SK-MEL-5 (cell line): ENCODE data around the gene NFE2L3. TPM values are rescaled to one million over a fixed set of nuclear protein-coding genes. Genes with fewer than 3 reads are reported as not detected.
"Not testable (repeated sequence)": the region's sequence is repeated elsewhere in the genome, so short reads cannot be mapped to it uniquely, and the experiment has no call there.

ENCODE experiments used
- DNase-seq: peaks from one replicate; pipeline ENCODE4 v3.0.0-alpha.2; 2016; ENCODE audit warnings: low read depth, low spot score
- in situ Hi-C: cut with HindIII; loops from 2 replicates; pipeline ENCODE4 v1.10.0; 2016; ENCODE audit warnings: low sequenced_read_pairs, high pct_unique_total_duplicates, low pct_unique_long_range_greater_than_20kb
- polyA plus RNA-seq, 2 experiments: library from polyadenylated mRNA; depleted of rRNA; stranded (reverse); fragments of >200 nt; gene quantifications; 2 replicates each; pipeline ENCODE4 v1.2.3, GENCODE V29; 2015
- total RNA-seq: library from RNA; depleted of rRNA; stranded (reverse); fragments of >200 nt; shearing (Covaris generic); gene quantifications from 2 replicates; pipeline ENCODE4 v1.2.3, GENCODE V29; 2014; rRNA removed

Gene NFE2L3, protein sequence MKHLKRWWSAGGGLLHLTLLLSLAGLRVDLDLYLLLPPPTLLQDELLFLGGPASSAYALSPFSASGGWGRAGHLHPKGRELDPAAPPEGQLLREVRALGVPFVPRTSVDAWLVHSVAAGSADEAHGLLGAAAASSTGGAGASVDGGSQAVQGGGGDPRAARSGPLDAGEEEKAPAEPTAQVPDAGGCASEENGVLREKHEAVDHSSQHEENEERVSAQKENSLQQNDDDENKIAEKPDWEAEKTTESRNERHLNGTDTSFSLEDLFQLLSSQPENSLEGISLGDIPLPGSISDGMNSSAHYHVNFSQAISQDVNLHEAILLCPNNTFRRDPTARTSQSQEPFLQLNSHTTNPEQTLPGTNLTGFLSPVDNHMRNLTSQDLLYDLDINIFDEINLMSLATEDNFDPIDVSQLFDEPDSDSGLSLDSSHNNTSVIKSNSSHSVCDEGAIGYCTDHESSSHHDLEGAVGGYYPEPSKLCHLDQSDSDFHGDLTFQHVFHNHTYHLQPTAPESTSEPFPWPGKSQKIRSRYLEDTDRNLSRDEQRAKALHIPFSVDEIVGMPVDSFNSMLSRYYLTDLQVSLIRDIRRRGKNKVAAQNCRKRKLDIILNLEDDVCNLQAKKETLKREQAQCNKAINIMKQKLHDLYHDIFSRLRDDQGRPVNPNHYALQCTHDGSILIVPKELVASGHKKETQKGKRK
- total RNA-seq, result 8.2 and 9.3 TPM in 2 replicates
- 7.3 and 10.6 TPM in 2 replicates for polyA plus RNA-seq (2015; cell fraction: cytosol; rRNA removed)
- polyA plus RNA-seq (2015; cell fraction: nucleus; rRNA removed), result 2.0 and 3.8 TPM in 2 replicates

DNA sequence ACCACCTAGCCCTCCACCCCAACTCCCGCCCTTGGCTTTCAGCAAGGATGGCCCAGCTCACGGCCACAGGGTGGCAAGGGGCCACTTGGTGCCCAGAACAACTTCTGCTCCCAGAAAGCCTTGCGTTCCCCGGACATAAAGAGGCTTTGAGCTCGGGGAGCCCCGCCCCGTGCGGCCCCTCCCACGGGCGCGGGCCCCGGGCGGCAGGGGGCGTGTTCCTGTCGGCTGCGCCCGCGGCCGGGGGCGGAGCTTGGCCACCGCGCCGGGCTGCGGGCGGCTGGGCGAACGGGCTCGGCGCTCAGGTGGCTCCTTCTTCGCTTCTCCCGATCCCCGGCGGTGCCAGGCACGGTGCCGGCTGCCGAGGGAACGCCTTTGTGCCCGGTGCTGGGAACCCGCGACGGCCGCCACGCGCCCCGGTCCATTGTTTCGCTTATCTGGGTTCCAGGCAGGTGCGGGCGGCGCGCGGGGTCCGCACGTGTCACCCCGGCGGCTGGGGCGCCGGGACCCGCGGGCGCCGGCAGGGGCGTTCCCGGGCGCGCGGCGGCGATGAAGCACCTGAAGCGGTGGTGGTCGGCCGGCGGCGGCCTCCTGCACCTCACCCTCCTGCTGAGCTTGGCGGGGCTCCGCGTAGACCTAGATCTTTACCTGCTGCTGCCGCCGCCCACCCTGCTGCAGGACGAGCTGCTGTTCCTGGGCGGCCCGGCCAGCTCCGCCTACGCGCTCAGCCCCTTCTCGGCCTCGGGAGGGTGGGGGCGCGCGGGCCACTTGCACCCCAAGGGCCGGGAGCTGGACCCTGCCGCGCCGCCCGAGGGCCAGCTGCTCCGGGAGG lies at the start of gene NFE2L3:
NFE2L3 (plus strand) TSS at position 246 of the 829 bp plus-strand sequence; CDS start at position 547, 301 bp downstream.
- DNase-seq, result peak; percentile 66
- in situ Hi-C loops, result no loop called here

DNA sequence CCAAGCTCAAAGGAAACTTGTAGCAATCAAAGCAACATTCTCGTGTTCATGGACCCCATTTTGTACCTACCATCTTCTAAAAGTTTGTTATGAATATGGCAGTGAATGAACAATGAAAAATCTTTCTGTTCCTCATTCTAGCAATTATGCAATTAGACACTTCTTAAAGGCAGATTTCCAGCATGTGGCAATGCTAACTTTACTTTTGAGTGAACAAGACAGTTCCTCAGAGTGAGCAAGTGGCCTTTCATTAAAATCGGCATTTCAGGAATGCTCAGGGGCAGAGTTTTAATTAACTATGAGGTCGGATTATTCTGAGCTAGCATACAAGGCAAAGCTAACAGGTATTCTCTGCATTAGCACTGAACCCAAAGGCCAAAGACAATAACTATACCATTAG lies 48.4 kb upstream of the NFE2L3 start:
- DNase-seq, result no peak
- in situ Hi-C loops, result no loop called here

DNA sequence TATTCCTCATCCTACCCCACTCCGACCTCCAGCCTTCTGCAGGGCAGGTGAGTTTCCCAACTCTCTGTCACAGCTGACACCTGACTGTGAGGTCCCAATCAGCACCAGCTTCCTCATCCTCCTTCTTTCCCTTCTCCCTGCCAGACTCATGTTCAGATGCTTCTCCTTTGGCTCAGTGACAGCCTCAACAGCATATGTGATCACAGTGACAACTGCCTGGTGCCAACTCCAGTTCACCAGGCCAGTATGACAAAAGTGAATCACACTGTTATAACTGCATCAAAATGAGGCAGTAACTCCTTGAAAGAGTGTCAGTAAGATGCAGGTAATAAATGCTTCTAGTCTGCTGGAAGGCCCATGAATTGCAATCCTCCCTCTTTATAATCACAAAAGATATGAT lies 46.8 kb upstream of the NFE2L3 start:
- in situ Hi-C loops, result no loop called here
- no peak for DNase-seq

DNA sequence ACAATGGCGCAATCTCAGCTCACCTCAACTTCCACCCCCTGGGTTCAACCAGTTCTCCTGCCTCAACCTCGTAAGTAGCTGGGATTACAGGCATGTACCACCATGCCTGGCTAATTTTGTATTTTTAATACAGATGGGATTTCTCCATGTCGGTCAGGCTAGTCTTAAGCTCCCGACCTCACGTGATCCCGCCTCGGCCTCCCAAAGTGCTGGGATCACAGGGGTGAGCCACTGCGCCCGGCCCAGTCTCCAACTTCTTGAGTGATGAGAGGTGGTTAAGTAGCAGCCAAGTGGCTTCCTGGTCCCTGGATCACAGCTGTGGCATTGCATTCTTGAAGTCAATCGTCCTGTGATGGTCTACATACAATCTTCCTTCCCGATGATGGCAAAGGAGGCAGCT lies 46.1 kb upstream of the NFE2L3 start:
- in situ Hi-C loops, result no loop called here
- no peak for DNase-seq

DNA sequence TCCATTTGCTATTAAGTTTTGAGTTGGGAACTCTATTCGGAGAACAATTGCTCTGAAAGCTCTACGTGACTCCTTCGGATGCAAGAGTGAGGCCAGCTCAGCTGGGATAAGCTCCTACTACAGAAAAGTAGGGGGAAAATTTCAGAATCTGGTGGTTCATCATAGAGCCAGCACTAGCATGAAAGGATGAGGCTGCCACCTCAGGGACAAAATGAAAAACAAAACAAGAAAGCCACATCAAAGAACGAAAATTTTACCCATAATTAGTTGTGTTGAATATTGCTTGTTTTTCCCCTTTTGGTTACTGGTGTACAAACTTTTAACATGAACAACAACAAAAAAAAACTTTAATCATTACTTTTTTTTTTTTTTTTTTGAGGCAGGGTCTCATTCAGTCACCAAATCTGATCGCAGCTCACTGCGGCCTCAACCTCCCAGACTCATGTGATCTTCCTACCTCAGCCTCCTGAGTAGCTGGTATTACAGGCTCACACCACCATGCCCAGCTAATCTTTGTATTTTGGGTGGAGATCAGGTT lies 39.7 kb upstream of the NFE2L3 start:
- no peak for DNase-seq
- in situ Hi-C loops, result no loop called here

DNA sequence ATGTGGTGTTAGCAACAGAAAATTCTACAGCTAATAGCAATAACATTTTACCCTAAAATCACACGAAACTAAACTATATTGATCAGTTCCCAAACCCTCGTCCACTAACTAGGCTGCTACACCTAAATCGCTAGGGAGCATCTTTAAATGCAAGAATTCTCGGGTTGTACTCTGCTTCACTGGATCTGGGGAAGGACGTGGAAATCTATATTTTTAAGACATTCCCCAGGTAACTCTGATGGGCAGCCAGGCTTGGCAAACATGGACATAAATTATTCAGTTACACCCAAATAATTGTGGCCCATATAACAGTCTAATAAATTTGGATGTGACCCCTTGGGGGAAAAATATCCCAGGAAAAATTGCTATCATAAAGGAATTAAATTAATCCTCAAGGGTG lies 36.3 kb upstream of the NFE2L3 start:
- no peak for DNase-seq
- in situ Hi-C loops, result loop anchor here (5.0 kb wide), 1 partner anchor 82 kb away; no protein-coding TSS in a partner anchor

DNA sequence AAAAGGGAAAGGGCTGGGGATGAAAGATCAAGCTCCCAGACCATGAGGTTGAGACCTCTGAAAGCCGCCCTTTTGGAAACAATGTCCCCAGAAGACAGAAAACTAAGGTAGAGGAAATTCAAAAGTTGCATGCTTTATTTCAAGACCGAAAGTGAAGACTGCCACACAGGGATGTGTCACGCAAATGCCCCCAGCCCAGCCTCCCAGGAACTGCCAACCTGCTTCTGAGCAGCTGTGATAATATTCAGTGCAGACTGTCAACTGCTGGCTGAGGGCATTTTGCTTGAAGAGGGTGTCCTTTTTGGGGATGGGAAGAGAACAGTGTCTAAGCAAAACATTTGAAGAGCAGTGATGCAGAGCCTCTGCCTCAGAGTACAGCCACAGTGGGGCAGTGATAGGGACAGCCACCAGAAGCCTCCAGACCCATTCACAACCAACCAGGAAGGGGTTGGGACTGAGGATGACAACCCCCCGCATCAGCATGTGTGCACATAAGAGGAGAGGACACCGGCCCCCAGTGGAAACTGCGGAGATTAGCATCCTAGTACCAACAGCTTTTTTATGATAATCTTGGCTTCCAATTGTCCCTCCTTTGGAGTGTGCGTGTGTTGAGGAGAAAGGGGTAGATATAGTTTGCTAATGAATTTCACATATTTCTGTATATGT lies 34.7 kb upstream of the NFE2L3 start:
- DNase-seq, result peak; percentile 53
- in situ Hi-C loops, result loop anchor here (5.0 kb wide), 1 partner anchor 80 kb away; no protein-coding TSS in a partner anchor

DNA sequence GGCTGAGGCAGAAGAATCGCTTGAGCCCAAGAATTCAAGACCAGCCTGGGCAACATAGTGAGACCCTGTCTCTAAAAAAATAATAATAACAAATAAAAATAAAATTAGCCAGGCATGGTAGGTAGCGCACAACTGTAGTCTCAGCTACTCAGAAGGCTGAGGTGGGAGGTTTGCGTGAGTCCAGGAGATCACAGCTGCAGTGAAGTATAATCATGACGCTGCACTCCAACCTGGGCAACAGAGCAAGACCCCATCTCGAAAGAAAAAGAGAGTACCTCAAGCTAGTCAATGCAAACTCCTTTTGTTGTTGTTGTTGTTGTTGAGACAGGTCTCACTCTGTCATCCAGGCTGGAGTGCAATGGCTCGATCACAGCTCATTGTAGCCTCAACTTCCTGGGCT lies 34.0 kb upstream of the NFE2L3 start:
- DNase-seq, result no peak
- in situ Hi-C loops, result loop anchor here (5.0 kb wide), 1 partner anchor 79 kb away; no protein-coding TSS in a partner anchor

DNA sequence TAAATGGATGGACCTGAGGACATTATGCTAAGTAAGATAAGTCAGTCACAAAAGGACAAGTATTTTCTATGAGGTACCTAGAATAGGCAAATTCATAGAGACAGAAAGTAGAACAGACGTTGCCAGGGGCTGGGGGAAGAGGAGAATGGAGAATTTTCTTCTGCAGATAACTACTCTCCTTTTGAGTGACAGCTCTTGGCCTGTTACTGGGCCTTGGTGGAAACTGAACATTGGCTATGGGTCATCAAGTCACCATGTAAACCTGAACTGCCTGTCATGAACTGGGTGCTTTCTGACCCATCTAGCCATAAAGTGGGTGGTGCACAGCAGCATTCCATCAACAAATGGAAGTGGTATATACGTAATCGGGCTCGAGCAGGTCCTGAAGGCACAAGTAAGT lies 29.3 kb upstream of the NFE2L3 start:
- in situ Hi-C loops, result no loop called here
- no peak for DNase-seq

DNA sequence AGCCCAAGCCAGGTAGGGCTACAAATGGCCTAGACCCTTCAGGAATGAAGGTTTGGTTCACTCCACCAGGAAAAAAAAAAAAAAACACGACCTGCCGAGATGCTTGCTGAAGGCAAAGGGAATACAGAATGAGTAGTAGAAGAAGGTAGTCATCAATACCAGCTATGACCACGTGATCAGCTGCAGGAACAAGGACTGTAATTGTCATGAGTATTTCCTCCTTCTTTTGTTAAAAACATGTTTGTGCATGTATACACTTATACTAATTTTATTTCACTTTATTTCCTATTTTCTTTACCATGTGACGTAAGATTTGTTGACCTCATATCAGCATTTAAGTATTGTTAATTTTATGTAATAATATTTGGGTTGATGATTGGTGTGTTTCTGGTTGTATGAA lies 27.2 kb upstream of the NFE2L3 start:
- in situ Hi-C loops, DNase-seq: not testable (repeated sequence)

DNA sequence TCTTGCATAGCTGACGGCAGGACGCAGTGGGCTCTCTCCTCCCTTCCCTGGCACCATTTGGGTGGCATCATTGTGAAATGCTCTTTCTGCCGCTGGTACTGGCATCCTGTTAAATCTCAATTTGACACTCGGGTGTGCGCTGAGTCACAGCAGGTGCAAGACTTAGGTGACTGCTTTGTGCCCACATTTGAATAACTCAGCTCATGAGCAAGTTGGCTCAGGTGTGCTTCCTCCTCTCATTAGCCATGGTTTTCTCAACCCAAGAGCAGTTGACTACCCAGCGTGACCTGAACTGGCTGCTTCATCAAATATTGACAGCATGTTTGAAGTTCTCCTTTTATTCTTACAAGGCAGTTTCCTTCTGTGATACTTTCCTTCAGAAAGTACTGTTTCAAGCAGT lies 24.6 kb upstream of the NFE2L3 start:
- DNase-seq, result no peak
- in situ Hi-C loops, result no loop called here

DNA sequence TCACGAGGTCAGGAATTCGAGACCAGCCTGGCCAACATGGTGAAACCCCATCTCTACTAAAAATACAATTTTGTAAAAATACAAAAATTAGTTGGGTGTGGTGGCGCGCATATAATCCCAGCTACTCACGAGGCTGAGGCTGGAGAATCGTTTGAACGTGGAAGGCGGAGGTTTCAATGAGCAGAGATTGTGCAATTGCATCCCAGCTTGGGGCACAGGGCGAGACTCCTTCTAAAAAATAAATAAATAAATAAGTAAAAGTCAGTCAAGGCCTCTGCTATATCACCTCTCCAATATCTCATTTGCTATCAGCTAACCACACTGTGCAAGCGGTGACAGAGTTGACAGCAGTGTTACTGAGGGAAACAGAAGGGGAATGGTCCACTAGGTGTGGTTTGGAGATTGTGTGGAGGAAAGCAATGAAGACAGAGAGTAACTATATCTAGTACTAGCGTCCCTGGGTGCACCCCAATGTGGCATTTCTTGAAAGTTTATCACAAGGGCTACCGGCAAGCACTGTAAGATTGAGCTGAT lies 20.9 kb upstream of the NFE2L3 start:
- in situ Hi-C loops, result no loop called here

DNA sequence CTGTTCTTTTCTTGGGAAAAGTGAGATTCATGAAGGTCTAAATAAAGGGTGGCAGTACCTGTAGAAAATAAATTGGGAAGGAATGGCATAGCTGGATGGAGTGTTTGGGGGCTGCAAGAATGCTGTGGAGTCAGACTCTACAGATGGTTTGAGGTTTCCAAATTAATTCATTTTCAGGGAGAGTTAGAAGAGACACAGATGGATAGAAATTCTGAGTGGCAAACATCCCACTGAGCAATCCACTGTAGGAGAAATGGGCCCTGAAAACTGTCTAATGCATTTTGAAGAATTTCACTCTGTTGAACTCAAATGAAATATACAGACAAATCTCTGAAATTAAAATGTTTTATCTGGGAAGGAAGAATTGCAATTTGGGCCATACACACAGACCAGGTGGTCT lies 16.9 kb upstream of the NFE2L3 start:
- in situ Hi-C loops, result no loop called here
- no peak for DNase-seq

More for the DNA sequence above, 20.9 kb upstream of the NFE2L3 start:
- no peak for DNase-seq

DNA sequence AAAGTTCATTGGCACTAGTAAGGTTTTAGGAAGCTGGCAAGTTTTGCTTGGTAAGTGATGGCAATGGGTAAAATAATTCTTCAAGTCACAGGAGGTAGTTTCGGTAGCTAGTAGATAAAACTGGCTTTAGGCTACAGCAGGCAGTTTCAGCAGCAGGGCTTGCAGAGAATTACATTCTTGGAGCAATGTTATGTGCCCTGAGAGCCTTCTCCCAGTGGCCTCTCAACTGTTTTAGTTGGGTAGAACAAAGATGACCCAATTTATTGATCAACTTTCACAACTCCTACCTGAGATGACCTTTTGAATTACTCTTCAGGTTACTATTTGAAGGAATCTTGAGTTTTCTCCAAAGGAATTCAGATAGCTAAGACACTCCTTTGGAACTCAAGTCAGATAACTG lies 16.4 kb upstream of the NFE2L3 start:
- in situ Hi-C loops, result no loop called here
- DNase-seq, result no peak

DNA sequence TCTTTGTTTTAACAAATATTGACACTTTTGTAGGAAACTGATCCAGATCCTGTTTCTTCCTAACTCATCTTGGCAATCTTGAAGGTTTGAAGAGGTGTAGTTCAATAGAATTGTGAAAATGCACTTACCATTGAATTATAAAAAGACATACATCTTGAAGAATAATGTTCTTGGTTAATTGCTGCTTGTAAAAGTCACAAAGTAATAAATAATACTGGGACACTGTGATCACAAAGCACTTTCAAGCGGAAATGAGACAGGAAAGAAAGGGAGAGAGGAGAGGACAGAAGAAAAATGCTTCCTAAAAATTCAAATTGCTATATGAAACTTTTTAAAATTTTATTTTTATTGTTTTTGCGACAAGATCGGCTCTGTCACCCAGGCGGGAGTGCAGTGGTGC lies 15.2 kb upstream of the NFE2L3 start:
- in situ Hi-C loops, result no loop called here
- no peak for DNase-seq

DNA sequence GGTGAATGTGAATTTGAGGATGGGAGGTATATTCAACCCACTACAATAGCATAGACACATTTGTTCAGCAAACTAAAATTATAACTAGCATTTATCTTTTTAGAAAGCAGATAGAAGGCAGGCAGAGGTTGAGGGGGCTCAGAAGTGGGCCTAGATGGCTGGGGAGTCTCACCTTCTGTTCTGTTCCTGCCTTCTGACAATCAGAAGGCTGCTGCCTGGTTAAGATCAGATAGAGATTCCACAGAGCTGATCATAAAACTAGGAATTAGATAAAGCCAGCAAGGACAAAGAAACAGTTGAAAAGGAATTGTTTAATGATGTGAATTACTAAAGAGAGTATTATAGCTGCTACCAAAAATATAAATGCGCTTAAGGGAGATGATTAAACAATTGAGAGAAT lies 11.6 kb upstream of the NFE2L3 start:
- in situ Hi-C loops, result no loop called here
- DNase-seq, result no peak

DNA sequence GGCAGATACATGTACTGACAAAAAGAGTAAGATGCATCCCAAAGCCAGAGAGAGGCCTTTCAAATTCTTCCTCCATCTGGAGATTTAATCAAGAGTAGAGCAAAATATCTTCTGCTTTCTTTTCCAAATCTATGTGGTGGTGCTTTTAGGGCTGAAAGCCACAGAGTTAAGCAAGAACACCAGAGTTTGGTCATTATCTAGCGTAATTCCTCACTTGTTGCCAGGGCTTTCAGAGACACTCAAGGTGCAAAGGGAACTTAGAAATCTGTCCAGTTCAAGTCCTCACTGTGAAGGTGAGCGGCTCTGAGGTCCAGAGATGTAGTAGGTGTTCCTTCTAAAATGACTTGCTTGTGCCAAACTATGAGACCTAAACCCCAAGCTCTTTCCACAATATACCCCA lies 10.9 kb upstream of the NFE2L3 start:
- in situ Hi-C loops, result no loop called here
- DNase-seq, result no peak
